ENCODE results near the gene MAL. TPM values are rescaled to one million over a fixed set of nuclear protein-coding genes. Genes with fewer than 3 reads are reported as not detected.
A peak's percentile ranks its signal among the peaks of the same experiment; 100 is the strongest.

MAL gene
- polyA plus RNA-seq, 12 donors = 2.7 to 40.6 (median 3.8) TPM; not detected in 2

DNA sequence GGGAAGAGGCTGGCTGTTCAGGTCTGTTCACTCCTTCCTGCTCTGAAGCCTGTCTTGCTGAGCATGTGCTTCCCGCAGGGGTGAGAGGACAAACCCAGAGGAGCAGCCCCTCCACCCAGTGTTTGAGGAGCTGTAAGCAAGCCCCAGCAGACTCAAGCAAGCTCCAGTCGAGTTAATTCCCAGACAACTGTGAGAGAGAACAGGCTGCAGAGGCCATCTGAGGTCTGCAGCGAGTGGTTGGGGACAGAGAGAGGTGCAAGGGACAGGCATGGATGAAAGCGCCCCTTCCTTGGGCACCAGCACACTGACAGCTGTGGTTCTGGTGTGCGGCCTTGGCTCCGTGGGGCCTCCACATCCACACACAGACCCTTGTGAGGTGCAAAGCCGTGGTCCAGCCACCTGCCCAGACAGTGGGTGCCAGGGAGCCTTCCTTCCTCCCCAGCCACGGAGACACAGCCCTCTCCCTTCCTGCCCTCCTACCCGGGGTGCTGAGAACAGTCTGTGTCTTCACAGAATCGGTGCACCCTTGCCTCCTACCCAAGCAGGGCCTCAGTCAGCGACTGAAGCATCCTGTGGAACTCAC is 36.2 kb downstream of the MAL start:
- no peak for DNase-seq

DNA sequence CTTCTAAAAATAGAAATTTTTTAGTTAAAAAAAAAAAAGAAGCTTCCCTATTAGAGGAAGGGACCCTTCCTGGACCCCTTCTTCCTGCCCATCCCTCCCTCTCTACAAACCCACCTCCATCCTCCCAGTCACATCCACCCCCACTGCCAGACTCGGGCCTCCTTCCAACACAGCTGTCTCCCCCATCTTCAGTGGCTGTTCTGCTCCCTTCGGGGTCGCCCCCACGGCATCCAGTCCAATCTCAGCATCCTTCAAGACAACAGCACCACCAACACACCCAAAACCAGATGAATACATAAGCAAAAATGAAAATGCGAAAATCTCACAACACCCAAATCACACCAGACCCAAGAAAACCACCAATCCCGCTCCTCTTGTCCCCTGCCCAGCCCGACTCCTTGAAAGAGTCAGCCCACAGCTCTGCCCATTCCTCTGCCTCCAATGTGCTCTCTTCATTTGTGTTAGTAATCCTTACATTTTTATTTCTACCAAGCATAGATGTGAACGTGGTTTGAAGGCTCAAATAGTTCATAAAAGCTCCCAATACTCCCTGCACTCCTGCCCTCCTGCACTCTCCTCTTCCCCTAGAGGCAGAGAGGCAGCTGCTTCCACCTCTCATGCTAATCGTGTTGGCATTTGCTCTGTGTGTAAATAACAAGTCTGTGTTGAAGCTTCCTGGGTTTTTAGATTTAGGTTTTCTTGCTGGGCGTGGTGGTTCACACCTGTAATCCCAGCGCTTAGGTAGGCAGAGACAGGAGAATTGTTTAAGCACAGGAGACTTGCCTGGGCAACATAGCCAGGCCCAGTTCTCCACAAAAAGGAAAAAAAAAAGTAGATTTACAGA is 37.0 kb downstream of the MAL start:
- no peak for DNase-seq

GRCh38 chr2:95063086-95063958 is 37.8 kb downstream of the MAL start:
- no peak for DNase-seq

- DNase-seq = no peak
Observed at GRCh38 chr2:95068256-95068655, 42.7 kb downstream of the MAL start.

GRCh38 chr2:95069465-95069864 is 44.0 kb downstream of the MAL start:
- DNase-seq = no peak

GRCh38 chr2:95071856-95072255 is 46.3 kb downstream of the MAL start:
- DNase-seq = no peak

GRCh38 chr2:95072424-95072823 is 46.9 kb downstream of the MAL start:
- no peak for DNase-seq

DNA sequence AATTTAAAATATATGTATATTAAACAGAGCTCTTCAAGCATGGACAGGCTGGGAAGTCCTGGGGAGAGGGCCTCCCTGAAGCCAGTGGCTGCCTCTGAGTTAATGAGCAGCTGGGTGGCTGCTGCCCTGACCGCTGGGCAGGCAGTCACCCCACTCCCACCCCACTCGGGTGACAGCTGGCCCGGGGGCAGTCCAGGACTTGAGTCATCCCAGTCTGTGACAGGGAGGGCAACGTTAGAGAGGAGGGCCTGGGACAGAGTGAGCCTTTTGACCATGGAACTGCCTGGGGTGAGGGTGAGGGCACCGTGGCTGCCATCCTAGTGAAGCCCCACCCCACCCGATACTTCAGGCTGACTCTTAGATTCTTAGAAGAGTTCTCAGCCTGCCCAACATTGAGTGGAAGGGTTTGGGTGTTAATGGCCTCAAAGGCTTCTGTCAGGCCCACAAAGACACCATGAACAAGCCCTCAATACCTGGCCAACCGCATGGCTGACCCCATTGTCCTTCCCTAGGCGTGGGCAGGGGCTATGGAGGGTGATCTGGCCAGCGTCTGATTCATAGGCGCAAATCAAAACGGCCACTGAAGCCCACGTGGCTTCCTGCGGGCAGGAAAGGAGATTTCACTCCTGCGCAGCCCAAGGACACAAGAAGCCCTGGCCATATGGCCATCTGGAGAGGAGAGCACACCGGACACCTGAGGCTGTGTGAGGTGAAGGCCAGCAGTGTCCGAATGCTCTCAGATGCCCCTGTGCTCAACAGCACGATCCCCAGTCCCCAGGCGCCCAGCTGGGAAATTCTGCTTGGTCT is 48.6 kb downstream of the MAL start:
- DNase-seq = no peak

- no peak for DNase-seq
Observed at GRCh38 chr2:95074663-95075439, 49.3 kb downstream of the MAL start.

GRCh38 chr2:95075440-95076132 is 50.1 kb downstream of the MAL start:
- DNase-seq = no peak

DNA sequence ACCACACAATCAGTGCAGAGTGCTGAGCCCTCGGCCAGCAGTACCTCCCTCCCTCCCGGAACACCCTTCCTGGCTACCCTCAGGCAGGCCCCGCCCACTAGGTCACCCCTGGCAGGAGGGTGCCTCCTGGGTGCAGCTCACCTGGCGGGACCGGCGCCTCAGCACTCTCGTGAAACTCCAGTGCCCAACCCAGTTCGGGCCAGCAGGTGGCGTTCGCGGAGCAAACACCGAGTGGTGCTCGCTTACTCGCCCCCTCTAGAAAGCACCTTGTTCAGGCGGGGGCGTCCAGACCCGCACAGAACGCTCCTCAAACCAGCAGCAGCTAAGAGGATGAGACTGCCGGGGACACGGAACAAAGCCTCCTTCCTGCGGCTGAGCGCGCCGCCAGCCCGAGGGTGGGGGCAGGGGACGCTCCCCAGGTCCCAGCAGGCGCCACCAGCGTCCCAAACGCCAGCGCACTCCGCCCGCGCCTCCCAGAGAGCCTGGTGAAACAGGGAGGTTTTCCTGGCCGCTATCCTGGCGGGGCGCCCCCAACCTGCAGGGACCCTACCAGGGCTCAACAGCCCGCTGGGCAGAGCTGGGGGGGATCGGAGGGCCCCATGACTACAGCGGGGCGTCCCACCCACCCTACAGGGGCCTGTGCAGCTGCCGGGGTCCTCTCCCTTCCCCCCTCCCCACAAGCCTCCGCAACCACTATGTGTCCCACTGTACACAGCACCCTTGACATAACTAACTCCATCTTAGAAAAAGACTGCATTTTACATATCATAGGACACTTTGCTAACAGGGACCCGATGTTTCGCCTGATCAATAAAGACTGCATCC is 51.4 kb downstream of the MAL start:
- peak; percentile 44 for DNase-seq

GRCh38 chr2:95077530-95077825 is 52.0 kb downstream of the MAL start:
- DNase-seq = no peak

- DNase-seq = no peak
Observed at GRCh38 chr2:95077861-95078603, 52.5 kb downstream of the MAL start.

- no peak for DNase-seq
Observed at GRCh38 chr2:95079199-95079683, 53.7 kb downstream of the MAL start.

DNA sequence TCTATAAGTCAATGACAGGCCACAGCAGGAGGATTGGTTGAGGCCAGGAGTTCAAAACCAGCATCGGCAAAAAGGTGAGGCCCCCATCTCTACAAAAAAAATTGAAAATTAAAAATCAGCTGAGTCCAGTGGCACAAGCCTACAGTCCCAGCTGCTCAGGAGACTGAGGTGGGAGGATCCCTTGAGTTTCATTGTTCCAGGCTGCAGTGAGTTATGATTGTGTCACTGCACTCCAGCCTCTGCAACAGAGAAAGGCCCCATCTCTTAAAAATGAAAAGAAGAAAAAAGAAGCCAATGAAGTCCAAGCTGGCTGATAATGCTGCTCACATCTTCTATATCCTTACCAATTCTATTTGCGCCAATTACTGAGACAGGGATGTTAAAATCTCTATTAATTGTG is 57.0 kb downstream of the MAL start:
- DNase-seq = no peak

GRCh38 chr2:95086017-95086416 is 60.5 kb downstream of the MAL start:
- DNase-seq = no peak

GRCh38 chr2:95087379-95087778 is 61.9 kb downstream of the MAL start:
- no peak for DNase-seq

- no peak for DNase-seq
Observed at GRCh38 chr2:95091885-95092555, 66.5 kb downstream of the MAL start.
